Left ventricle myocardium inferior (tissue), 1 donor: ENCODE measurements around the gene KCTD2. TPM values are rescaled to one million over a fixed set of nuclear protein-coding genes. Genes with fewer than 3 reads are reported as not detected.
A peak's percentile ranks its signal among the peaks of the same experiment; 100 is the strongest.

Experiments
- DNase-seq: peaks from one replicate; pipeline ENCODE4 v3.0.0-alpha.2; 2020
- H3K27ac ChIP-seq: fragments of 200-600 bp; replicated peaks from 2 replicates; pipeline ENCODE4 v1.8.0; 2021
- H3K27me3 ChIP-seq: fragments of 200-600 bp; 2 replicates; pipeline ENCODE4 v1.8.0; 2021; ENCODE audit warnings: low read depth
- H3K36me3 ChIP-seq: fragments of 200-600 bp; 2 replicates; pipeline ENCODE4 v1.8.0; 2021
- H3K4me1 ChIP-seq: fragments of 200-600 bp; 2 replicates; pipeline ENCODE4 v1.8.0; 2021
- H3K4me3 ChIP-seq: fragments of 200-600 bp; 2 replicates; pipeline ENCODE4 v1.8.0; 2021; ENCODE audit warnings: mild to moderate bottlenecking, moderate library complexity
- H3K9me3 ChIP-seq: fragments of 200-600 bp; replicated peaks from 2 replicates; pipeline ENCODE4 v1.8.0; 2021
- CTCF ChIP-seq: fragments of 200-600 bp; IDR thresholded peaks from 2 replicates; pipeline ENCODE4 v1.8.0; 2021; ENCODE audit warnings: antibody characterized with exemption, mild to moderate bottlenecking, borderline replicate concordance
- intact Hi-C: fragments of 100-400 bp; cut with micrococcal nuclease; formaldehyde crosslinking; loops from one replicate; pipeline ENCODE4 v1.11.0; 2022
- total RNA-seq: library from RNA; stranded (reverse); fragmentation: NEBNext Ultra II Directional; extraction: Animal tissue kit (Norgen Biotek cat#: 25700); gene quantifications from one replicate; pipeline ENCODE4 v1.2.1, GENCODE V29; 2021
- donor health status: DM: no; HTN: yes; CAD: no; lungs with severe emphysema.

KCTD2 gene
- total RNA-seq, 1 donor from 2014 or later: 23.1 TPM

- no peaks in the 10 kb centered on the region for H3K27me3 ChIP-seq
- no peak overlapping the region for H3K4me3 ChIP-seq
- peaks cover 29% of the 10 kb centered on the region for H3K4me1 ChIP-seq
- intact Hi-C loops: no loop called here
- H3K9me3 ChIP-seq: no peaks in the 10 kb centered on the region
- no peak overlapping the region for H3K27ac ChIP-seq
- DNase-seq: no peak
- H3K36me3 ChIP-seq: peaks cover 4% of the 10 kb centered on the region
- TF ChIP-seq CTCF: peak; percentile 78
These were observed 58.4 kb downstream of the KCTD2 start for GRCh38 chr17:75105126-75106080.

GRCh38 chr17:75108193-75108592 lies 61.2 kb downstream of the KCTD2 start:
- H3K9me3 ChIP-seq: no peaks in the 10 kb centered on the region
- no peak for DNase-seq
- no peak overlapping the region for H3K27ac ChIP-seq
- H3K4me3 ChIP-seq: no peak overlapping the region
- no peak for TF ChIP-seq CTCF
- intact Hi-C loops: no loop called here
- H3K36me3 ChIP-seq: no peaks in the 10 kb centered on the region
- peaks cover 47% of the 10 kb centered on the region for H3K4me1 ChIP-seq
- H3K27me3 ChIP-seq: no peaks in the 10 kb centered on the region

- no peak for TF ChIP-seq CTCF
- H3K27me3 ChIP-seq: no peaks in the 10 kb centered on the region
- no peaks in the 10 kb centered on the region for H3K36me3 ChIP-seq
- no peaks in the 10 kb centered on the region for H3K9me3 ChIP-seq
- intact Hi-C loops: no loop called here
- DNase-seq: no peak
- no peak overlapping the region for H3K27ac ChIP-seq
- H3K4me1 ChIP-seq: peaks cover 45% of the 10 kb centered on the region
- peak overlapping the region; percentile 80 for H3K4me3 ChIP-seq
These were observed 62.0 kb downstream of the KCTD2 start for GRCh38 chr17:75109046-75109406.

- H3K4me3 ChIP-seq: peak within 1 kb of the TSS; percentile 80
- no peaks in the 10 kb centered on the region for H3K9me3 ChIP-seq
- H3K27ac ChIP-seq: peak within 1 kb of the TSS; percentile 86
- no peaks in the 10 kb centered on the region for H3K27me3 ChIP-seq
- H3K36me3 ChIP-seq: no peaks in the 10 kb centered on the region
- H3K4me1 ChIP-seq: peaks cover 48% of the 10 kb centered on the region
- peak; percentile 91 for DNase-seq
- no peak for TF ChIP-seq CTCF
- intact Hi-C loops: loop anchor here (5.0 kb wide), 1 partner anchor 63 kb away; no protein-coding TSS in a partner anchor
These were observed 62.6 kb downstream of the KCTD2 start, which contains the start of gene ARMC7 for GRCh38 chr17:75109407-75110233. Gene ARMC7 (plus strand): TSS chr17:75109969. CDS start chr17:75110289, 320 bp downstream.

- no peaks in the 10 kb centered on the region for H3K9me3 ChIP-seq
- H3K27ac ChIP-seq: peak overlapping the region; percentile 86
- peak overlapping the region; percentile 80 for H3K4me3 ChIP-seq
- DNase-seq: no peak
- no peaks in the 10 kb centered on the region for H3K36me3 ChIP-seq
- H3K27me3 ChIP-seq: no peaks in the 10 kb centered on the region
- intact Hi-C loops: loop anchor here (5.0 kb wide), 1 partner anchor 62 kb away; no protein-coding TSS in a partner anchor
- TF ChIP-seq CTCF: no peak
- H3K4me1 ChIP-seq: peaks cover 56% of the 10 kb centered on the region
These were observed 63.4 kb downstream of the KCTD2 start for GRCh38 chr17:75110234-75110937.
